Hepatocyte (in vitro differentiated cells): Measurements from ENCODE around the gene TOR1AIP1. TPM values are rescaled to one million over a fixed set of nuclear protein-coding genes. Genes with fewer than 3 reads are reported as not detected.
A peak's percentile ranks its signal among the peaks of the same experiment; 100 is the strongest.

Experiments used
- DNase-seq: peaks from one replicate; pipeline ENCODE4 v3.0.0-alpha.2; 2016; ENCODE audit warnings: low spot score
- H2AFZ ChIP-seq: fragments of 200-600 bp; sonication (generic); 2 replicates; pipeline ENCODE4 v1.6.0; 2016; ENCODE audit warnings: antibody characterized with exemption, mild to moderate bottlenecking
- H3K27ac ChIP-seq: fragments of 200-600 bp; sonication (generic); 2 replicates; pipeline ENCODE4 v1.5.1; 2016; ENCODE audit warnings: mild to moderate bottlenecking
- H3K27me3 ChIP-seq: fragments of 200-600 bp; sonication (generic); 2 replicates; pipeline ENCODE4 v1.6.1; 2016
- H3K36me3 ChIP-seq: fragments of 200-600 bp; sonication (generic); replicated peaks from 2 replicates; pipeline ENCODE4 v1.5.1; 2016; ENCODE audit warnings: low read depth; ENCODE audit not compliant: insufficient read depth
- H3K4me1 ChIP-seq: fragments of 200-600 bp; sonication (generic); 2 replicates; pipeline ENCODE4 v1.5.1; 2016; ENCODE audit warnings: mild to moderate bottlenecking, moderate library complexity; ENCODE audit not compliant: insufficient read depth
- H3K4me2 ChIP-seq: fragments of 200-600 bp; sonication (generic); 2 replicates; pipeline ENCODE4 v1.6.0; 2016
- H3K4me3 ChIP-seq: fragments of 200-600 bp; sonication (generic); 2 replicates; pipeline ENCODE4 v1.5.1; 2016; ENCODE audit warnings: mild to moderate bottlenecking
- H3K79me2 ChIP-seq: fragments of 200-600 bp; sonication (generic); 2 replicates; pipeline ENCODE4 v1.6.0; 2017; ENCODE audit warnings: mild to moderate bottlenecking
- H3K9me2 ChIP-seq: fragments of 200-600 bp; sonication (generic); replicated peaks from 2 replicates; pipeline ENCODE4 v1.6.0; 2017; ENCODE audit warnings: mild to moderate bottlenecking; ENCODE audit not compliant: insufficient read depth
- H3K9me3 ChIP-seq: fragments of 200-600 bp; sonication (generic); 2 replicates; pipeline ENCODE4 v1.5.1; 2016; ENCODE audit warnings: low read depth, mild to moderate bottlenecking
- H4K20me1 ChIP-seq: fragments of 200-600 bp; sonication (generic); 2 replicates; pipeline ENCODE4 v1.6.0; 2016; ENCODE audit warnings: mild to moderate bottlenecking; ENCODE audit not compliant: insufficient read depth, poor library complexity, severe bottlenecking
- EZH2 ChIP-seq: fragments of 200-600 bp; sonication (generic); IDR thresholded peaks from 2 replicates; pipeline ENCODE4 v1.6.1; 2016; ENCODE audit warnings: antibody characterized with exemption, mild to moderate bottlenecking, borderline replicate concordance
- EZH2phosphoT487 ChIP-seq: fragments of 200-600 bp; sonication (generic); IDR thresholded peaks from one replicate; pipeline ENCODE4 v1.6.1; 2018; ENCODE audit warnings: antibody characterized with exemption, mild to moderate bottlenecking, low read depth, moderate library complexity; ENCODE audit not compliant: unreplicated experiment, severe bottlenecking
- WGBS: methylation state at CpG from one replicate; pipeline ENCODE4 v1.1.6; 2016; ENCODE audit warnings: low lambda C conversion rate; ENCODE audit errors: missing lambda C conversion rate; 5-methylcytosine and 5-hydroxymethylcytosine counted together
- polyA plus RNA-seq: library from polyadenylated mRNA; unstranded; fragments of >200 nt; fragmentation: Nextera tagmentation; extraction: Ambion mirVana; gene quantifications from 2 replicates; pipeline ENCODE4 v1.2.1, GENCODE V29; 2016
- total RNA-seq: library from RNA; depleted of rRNA; stranded (reverse); fragments of >200 nt; gene quantifications from 2 replicates; pipeline ENCODE4 v1.2.3, GENCODE V29; 2014
- TF ChIP-seq, protein P1 (sequence below): fragments of 200-600 bp; sonication (generic); IDR thresholded peaks from 2 replicates; pipeline ENCODE4 v1.5.1; 2016; ENCODE audit warnings: antibody characterized with exemption, mild to moderate bottlenecking; ENCODE audit not compliant: poor library complexity

The TOR1AIP1 gene
- total and polyA plus RNA-seq, 2 experiments from 2014 or later = 18.8 to 36.1 TPM

DNA sequence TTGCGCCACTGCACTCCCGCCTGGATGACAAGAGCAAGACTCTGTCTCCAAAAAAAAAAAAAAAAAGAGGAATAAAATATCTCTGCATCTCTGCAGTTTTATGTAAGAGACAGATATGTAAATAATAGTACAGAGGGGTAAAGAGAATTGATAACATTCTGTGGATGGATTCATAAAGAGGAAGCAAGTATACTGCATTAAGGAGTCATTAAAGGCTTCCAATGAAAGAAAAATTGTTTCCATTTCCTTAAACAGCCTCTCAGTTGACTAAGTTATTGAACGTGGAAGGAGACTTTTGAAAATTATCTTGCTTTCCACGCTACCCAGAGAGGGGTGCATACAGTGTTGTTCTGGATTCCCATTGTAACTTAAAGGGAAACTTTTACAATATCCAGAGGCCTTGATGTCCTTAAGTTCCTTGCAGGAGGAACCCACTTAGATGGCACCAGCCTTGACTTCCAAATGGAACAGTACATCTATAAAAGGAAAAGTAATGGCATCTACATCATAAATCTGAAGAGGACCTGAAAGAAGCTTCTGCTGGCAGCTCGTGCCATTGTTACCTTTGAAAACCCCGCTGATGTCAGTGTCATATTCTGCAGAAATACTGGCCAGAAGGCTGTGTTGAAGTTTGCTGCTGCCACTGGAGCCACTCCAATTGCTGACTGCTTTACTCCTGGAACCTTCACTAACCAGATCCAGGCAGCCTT is 86.4 kb downstream of the TOR1AIP1 start:
- Histone ChIP-seq H3K27me3 (no peaks in the 10 kb centered on the region), H2AFZ (no peak overlapping the region), H3K4me1 (no peaks in the 10 kb centered on the region), H3K9me3 (peaks cover 6% of the 10 kb centered on the region), H4K20me1 (peaks cover 7% of the 10 kb centered on the region), H3K79me2 (peaks cover 100% of the 10 kb centered on the region), H3K36me3 (no peaks in the 10 kb centered on the region), H3K9me2 (no peaks in the 10 kb centered on the region), H3K4me2 (no peak overlapping the region), H3K27ac (no peak overlapping the region), H3K4me3 (no peak overlapping the region)
- DNase-seq = no peak
- 94% methylated on average over 4 of the region's 6 CpGs for WGBS
- TF ChIP-seq EZH2 (no peak), EZH2phosphoT487 (no peak)
- TF ChIP-seq, protein P1, sequence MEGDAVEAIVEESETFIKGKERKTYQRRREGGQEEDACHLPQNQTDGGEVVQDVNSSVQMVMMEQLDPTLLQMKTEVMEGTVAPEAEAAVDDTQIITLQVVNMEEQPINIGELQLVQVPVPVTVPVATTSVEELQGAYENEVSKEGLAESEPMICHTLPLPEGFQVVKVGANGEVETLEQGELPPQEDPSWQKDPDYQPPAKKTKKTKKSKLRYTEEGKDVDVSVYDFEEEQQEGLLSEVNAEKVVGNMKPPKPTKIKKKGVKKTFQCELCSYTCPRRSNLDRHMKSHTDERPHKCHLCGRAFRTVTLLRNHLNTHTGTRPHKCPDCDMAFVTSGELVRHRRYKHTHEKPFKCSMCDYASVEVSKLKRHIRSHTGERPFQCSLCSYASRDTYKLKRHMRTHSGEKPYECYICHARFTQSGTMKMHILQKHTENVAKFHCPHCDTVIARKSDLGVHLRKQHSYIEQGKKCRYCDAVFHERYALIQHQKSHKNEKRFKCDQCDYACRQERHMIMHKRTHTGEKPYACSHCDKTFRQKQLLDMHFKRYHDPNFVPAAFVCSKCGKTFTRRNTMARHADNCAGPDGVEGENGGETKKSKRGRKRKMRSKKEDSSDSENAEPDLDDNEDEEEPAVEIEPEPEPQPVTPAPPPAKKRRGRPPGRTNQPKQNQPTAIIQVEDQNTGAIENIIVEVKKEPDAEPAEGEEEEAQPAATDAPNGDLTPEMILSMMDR = no peak

- Histone ChIP-seq H2AFZ (no peak overlapping the region), H3K27me3 (no peaks in the 10 kb centered on the region), H3K9me2 (no peaks in the 10 kb centered on the region), H3K4me2 (no peak overlapping the region), H3K4me3 (no peak overlapping the region), H3K9me3 (peaks cover 6% of the 10 kb centered on the region), H4K20me1 (peaks cover 1% of the 10 kb centered on the region), H3K27ac (peak overlapping the region; percentile 5), H3K4me1 (no peaks in the 10 kb centered on the region), H3K36me3 (no peaks in the 10 kb centered on the region), H3K79me2 (peaks cover 100% of the 10 kb centered on the region)
- 87% methylated on average over 8 of the region's 8 CpGs for WGBS
- TF ChIP-seq, protein P1 = no peak
- TF ChIP-seq EZH2 (no peak), EZH2phosphoT487 (no peak)
- DNase-seq = no peak
These were observed 87.2 kb downstream of the TOR1AIP1 start for GRCh38 chr1:179968994-179969919.

Other genes starting within 250 kb of the TOR1AIP1 start
- gene FAM163A, start 139.0 kb upstream of the TOR1AIP1 start, total RNA-seq = 0.12 and 0.43 TPM in 2 replicates
- gene FAM163A, start 139.0 kb upstream of the TOR1AIP1 start, polyA plus RNA-seq = 0.87 and 2.2 TPM in 2 replicates
- gene TOR1AIP2, start 4.5 kb upstream of the TOR1AIP1 start, total RNA-seq = 158 TPM in 2 replicates
- 36.6 and 38.6 TPM in 2 replicates for gene TOR1AIP2, start 4.5 kb upstream of the TOR1AIP1 start, polyA plus RNA-seq
- 68.5 and 72.6 TPM in 2 replicates for gene CEP350, start 72.5 kb downstream of the TOR1AIP1 start, total RNA-seq
- gene CEP350, start 72.5 kb downstream of the TOR1AIP1 start, polyA plus RNA-seq = 19.0 and 20.4 TPM in 2 replicates